Astrocyte of the cerebellum (primary cell): ENCODE results near the gene NUBPL.
A peak's percentile ranks its signal among the peaks of the same experiment; 100 is the strongest.

Experiments
- DNase-seq: peaks from one replicate; pipeline ENCODE4 v3.0.0-alpha.2; 2011; ENCODE audit warnings: low read depth
- H3K4me3 ChIP-seq: 2 replicates; pipeline ENCODE4 v1.5.1; 2011; ENCODE audit warnings: mild to moderate bottlenecking, low read depth, low read length, moderate library complexity
- in situ Hi-C: cut with HindIII; loops from 2 replicates; pipeline ENCODE4 v1.10.0; 2017; ENCODE audit warnings: low sequenced_read_pairs
- TF ChIP-seq, protein P1 (sequence below): IDR thresholded peaks from 2 replicates; pipeline ENCODE4 v1.5.1; 2012; ENCODE audit warnings: low read length, low read depth, moderate library complexity, mild to moderate bottlenecking; ENCODE audit errors: missing control alignments

The NUBPL gene

DNA sequence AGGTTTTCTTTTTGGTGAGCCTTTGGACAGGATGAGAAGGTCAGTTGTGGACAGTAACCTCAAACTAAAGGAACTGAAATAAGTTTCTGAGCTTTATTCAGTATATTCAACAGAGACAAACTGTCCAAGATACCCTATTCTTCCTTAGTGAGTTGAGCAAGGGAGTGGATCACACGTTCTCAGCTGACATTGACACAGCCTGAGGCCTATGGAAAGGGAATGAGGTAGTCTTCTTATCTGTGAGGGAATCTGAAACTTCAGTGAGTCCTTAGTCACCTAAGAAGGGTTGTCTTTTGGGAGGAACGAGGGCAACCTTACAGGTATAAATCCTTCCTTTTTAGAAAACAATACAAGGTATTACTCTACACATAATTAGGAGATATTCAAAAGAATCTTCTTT is 5.0 kb upstream of the NUBPL start:
- in situ Hi-C loops, result no loop called here
- TF ChIP-seq, protein P1, sequence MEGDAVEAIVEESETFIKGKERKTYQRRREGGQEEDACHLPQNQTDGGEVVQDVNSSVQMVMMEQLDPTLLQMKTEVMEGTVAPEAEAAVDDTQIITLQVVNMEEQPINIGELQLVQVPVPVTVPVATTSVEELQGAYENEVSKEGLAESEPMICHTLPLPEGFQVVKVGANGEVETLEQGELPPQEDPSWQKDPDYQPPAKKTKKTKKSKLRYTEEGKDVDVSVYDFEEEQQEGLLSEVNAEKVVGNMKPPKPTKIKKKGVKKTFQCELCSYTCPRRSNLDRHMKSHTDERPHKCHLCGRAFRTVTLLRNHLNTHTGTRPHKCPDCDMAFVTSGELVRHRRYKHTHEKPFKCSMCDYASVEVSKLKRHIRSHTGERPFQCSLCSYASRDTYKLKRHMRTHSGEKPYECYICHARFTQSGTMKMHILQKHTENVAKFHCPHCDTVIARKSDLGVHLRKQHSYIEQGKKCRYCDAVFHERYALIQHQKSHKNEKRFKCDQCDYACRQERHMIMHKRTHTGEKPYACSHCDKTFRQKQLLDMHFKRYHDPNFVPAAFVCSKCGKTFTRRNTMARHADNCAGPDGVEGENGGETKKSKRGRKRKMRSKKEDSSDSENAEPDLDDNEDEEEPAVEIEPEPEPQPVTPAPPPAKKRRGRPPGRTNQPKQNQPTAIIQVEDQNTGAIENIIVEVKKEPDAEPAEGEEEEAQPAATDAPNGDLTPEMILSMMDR, result no peak
- DNase-seq, result no peak
- H3K4me3 ChIP-seq, result no peak overlapping the region

DNA sequence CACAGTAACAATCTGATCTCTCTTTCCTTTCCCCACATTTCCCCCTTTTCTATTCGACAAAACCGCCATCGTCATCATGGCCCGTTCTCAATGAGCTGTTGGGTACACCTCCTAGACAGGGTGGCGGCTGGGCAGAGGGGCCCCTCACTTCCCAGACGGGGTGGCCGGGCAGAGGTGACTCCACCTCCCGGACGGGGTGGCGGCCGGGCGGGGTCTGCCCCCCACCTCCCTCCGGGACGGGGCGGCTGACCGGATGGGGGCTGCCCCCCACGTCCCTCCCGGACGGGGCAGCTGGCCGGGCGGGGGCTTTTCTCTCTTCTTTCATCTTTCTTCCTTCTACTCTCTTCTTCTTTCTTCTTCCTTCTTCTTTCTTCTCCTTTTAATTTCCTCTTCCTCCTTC is 1.3 kb upstream of the NUBPL start:
- in situ Hi-C loops, result no loop called here
- no peak overlapping the region for H3K4me3 ChIP-seq
- TF ChIP-seq, protein P1, result no peak
- DNase-seq, result no peak

DNA sequence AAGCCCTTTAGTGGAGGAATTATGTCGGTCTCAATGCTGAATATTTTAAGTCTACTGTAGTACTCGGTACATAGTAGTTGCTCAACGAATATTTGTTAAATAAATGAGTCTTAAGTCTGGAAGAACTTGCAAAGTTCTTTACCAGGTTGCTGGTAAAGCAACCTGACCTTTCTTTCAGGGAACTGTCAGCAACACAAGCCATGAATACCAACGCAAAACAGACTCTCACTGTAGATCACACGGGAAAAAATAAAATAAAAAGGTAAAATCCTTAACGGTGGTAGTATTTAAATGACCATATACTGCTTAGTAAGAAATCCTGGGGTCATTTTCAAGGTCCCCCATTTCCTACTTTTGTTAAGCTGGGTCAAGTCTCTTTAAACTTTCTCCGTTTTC is 447 bp upstream of the NUBPL start:
- no peak for DNase-seq
- TF ChIP-seq, protein P1, result no peak
- in situ Hi-C loops, result no loop called here
- peak overlapping the region; percentile 87 for H3K4me3 ChIP-seq

DNA sequence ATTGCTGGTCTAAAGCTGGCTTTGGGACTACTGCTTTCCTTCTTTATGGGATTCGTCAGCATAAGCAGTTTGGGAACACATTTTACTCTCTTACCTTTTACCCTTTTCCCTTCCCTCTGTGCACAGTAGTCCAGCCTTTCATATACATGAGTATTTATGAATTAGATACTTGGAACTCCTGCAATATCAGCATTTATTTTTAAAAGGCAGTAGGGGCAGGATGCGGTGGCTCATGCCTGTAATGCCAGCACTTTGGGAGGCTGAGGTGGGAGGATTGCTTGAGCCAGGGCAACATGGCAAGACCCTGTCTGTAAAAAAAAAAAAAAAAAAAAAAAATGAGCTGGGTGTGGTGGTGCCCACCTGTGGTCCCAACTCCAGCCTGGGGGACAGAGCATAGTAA is 3.0 kb downstream of the NUBPL start:
- no peak overlapping the region for H3K4me3 ChIP-seq
- in situ Hi-C loops, result no loop called here
- TF ChIP-seq, protein P1, result no peak
- DNase-seq, result no peak

DNA sequence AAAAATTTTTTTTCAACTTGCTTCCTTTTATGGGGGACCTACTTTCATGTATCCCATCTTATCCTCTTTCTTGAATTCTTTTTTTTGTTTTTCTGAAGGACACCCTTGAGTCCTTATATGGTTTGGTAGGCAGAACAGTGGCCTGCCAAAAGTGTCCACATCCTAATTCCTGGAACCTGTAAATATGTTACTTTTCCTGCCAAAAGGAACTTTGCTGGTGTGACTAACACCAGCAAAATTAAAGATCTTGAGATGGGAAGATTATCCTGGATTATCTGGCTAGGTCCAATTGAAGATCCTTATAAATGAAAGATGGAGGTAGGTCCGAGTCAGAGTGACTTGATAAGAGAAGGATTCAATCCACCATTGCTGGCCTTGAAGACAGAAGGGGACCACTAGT is 5.3 kb downstream of the NUBPL start:
- TF ChIP-seq, protein P1, result no peak
- in situ Hi-C loops, result no loop called here
- no peak overlapping the region for H3K4me3 ChIP-seq
- DNase-seq, result no peak

DNA sequence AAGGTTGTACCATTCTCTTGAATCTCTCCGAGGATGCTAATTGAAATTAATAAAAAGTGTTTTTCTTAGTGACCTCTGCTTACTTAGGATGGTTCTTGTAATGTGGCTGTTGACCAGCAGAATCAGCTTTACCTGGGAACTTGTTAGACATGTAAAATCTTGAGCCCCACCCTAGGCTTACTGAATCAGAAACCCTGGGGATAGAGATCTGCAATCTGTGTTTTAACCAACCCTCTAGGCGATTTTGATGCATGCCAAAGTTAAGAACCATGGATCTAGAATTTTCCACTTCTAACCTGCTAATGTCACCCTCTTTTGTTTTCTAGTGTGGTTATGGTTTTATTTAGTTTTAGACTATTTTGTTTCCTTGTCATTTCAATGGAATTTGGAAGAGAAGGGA is 6.5 kb downstream of the NUBPL start:
- TF ChIP-seq, protein P1, result no peak
- H3K4me3 ChIP-seq, result no peak overlapping the region
- no peak for DNase-seq
- in situ Hi-C loops, result no loop called here

DNA sequence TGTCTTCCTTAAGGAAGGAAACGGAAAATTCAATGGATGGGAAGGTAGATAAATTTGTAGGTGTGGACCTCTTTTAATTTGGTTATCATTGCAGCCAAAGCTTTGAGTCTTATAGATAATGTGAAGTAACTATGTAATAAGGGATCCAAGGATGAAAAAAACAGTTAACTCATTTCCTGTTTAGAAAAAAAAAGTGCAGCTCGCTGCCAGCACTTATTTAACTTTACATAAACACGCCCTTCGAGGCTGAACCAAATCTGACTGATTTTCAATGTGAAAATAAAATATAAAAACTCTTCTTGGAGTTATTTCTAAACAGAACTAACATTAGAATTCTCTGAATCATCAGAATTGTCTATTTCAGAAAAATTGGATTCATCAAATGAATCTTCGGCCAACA is 7.0 kb downstream of the NUBPL start:
- TF ChIP-seq, protein P1, result no peak
- in situ Hi-C loops, result no loop called here
- no peak overlapping the region for H3K4me3 ChIP-seq
- no peak for DNase-seq
